A673 (cell line): Measurements from ENCODE around the gene EXOSC10.

ENCODE experiments used
- EZH2 ChIP-seq: fragments of 200-600 bp; sonication (generic); IDR thresholded peaks from 2 replicates; pipeline ENCODE4 v1.6.1; 2017; ENCODE audit warnings: borderline replicate concordance, low read depth, mild to moderate bottlenecking, mixed read lengths, antibody characterized with exemption, low read length; ENCODE audit not compliant: poor library complexity, severe bottlenecking
- TF ChIP-seq, protein P1 (sequence below): fragments of 300-800, 200-600 bp; sonication (generic); conservative IDR thresholded peaks from 2 replicates; pipeline ENCODE4 v1.5.1; 2017; ENCODE audit warnings: low read depth, mild to moderate bottlenecking, antibody characterized with exemption, low read length, moderate library complexity, mixed read lengths

DNA sequence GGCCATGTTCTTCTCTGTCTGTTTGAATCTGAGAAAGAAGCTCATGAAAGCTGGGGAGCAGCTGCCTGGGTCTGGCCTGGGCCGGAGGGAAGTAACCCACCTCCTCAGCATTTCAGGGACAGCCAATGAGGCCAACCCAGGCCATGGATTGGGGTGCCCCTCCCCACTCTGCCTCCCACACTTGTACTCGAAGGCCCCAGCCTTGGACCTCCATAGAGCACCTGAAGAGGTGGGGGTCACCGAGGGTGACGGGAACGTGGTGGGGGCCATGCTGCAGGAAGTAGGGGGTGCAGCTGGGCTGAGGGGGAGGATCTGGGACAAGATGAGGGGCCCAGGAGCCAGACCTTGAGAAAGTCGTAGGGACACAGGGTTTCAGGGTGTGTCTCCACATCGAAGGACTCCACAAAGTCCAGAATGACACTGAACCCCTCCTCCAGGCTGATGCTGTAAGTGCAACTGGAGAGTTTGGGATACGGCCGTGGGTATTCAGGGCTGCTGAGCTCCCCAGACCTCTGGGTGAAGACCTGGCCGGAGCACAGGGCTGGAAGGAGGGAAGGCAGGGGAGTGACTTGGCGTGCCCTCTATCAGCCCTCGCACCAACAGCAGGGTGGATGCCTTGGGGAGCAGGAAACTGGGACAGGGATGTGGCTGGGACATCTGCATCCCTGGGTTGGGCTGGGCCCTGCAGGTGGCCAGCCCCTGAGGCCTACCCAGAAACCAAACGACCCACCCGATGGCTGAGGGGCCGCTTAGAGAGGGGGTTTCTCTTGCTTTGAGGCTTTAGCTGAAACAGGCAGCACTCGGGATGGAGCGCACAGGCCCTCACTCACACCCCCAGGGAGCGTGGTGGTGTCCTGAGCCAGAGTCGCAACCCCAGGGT, 56.4 kb downstream of the EXOSC10 start:
- TF ChIP-seq, protein P1, sequence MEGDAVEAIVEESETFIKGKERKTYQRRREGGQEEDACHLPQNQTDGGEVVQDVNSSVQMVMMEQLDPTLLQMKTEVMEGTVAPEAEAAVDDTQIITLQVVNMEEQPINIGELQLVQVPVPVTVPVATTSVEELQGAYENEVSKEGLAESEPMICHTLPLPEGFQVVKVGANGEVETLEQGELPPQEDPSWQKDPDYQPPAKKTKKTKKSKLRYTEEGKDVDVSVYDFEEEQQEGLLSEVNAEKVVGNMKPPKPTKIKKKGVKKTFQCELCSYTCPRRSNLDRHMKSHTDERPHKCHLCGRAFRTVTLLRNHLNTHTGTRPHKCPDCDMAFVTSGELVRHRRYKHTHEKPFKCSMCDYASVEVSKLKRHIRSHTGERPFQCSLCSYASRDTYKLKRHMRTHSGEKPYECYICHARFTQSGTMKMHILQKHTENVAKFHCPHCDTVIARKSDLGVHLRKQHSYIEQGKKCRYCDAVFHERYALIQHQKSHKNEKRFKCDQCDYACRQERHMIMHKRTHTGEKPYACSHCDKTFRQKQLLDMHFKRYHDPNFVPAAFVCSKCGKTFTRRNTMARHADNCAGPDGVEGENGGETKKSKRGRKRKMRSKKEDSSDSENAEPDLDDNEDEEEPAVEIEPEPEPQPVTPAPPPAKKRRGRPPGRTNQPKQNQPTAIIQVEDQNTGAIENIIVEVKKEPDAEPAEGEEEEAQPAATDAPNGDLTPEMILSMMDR = no peak
- TF ChIP-seq EZH2 = no peak
